ENCODE results near the gene ZBTB46. TPM values are rescaled to one million over a fixed set of nuclear protein-coding genes. Genes with fewer than 3 reads are reported as not detected.

ZBTB46 gene
- 13.1 and 14.4 TPM in 2 replicates for total RNA-seq

GRCh38 chr20:63830841-63831588 lies at the start of gene ZBTB46:
ZBTB46 (minus strand) TSS chr20:63831264; CDS start chr20:63790757, 40,507 bp downstream.

DNA sequence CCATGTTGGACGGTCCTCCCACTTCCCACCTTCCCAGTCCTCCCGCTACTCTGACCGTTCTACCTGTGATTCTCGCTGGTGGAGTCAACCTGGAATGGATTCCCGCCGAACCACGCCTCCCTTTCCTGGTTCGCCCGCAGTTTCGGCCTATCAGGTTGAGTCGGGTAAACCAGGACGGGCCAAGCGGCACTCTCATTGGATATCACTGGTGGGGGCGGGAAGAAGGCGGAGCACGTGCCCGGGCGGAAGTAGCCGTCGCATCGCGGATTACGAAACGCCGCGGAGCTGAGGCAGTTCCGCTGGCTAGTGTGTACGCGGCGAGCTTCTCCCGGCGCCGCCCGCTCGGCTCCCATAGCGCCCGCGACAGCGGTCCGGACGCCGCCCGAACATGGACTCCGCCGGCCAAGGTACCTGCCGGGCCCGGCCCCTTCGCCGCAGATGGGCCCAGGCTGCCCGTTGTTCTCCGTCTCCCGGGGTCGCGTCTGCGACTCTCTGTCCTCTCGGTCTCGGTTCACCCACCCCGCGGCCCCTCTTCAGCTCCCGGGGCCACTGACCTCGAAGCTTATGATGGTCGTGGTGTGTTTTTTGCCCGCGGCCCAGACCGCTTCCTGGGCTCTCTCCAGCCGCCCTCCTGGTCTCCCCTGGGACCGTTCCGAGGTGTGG lies 34.0 kb upstream of the ZBTB46 start, which contains the start of gene TPD52L2:
TSS of gene TPD52L2 (plus strand) at position 293 of the 663 bp plus-strand sequence. CDS start at position 389, 96 bp downstream.

GRCh38 chr20:63861365-63861934 lies 30.4 kb upstream of the ZBTB46 start, which contains the start of gene ABHD16B:
ABHD16B (plus strand) TSS chr20:63861498; CDS start chr20:63861541, 43 bp downstream.

DNA sequence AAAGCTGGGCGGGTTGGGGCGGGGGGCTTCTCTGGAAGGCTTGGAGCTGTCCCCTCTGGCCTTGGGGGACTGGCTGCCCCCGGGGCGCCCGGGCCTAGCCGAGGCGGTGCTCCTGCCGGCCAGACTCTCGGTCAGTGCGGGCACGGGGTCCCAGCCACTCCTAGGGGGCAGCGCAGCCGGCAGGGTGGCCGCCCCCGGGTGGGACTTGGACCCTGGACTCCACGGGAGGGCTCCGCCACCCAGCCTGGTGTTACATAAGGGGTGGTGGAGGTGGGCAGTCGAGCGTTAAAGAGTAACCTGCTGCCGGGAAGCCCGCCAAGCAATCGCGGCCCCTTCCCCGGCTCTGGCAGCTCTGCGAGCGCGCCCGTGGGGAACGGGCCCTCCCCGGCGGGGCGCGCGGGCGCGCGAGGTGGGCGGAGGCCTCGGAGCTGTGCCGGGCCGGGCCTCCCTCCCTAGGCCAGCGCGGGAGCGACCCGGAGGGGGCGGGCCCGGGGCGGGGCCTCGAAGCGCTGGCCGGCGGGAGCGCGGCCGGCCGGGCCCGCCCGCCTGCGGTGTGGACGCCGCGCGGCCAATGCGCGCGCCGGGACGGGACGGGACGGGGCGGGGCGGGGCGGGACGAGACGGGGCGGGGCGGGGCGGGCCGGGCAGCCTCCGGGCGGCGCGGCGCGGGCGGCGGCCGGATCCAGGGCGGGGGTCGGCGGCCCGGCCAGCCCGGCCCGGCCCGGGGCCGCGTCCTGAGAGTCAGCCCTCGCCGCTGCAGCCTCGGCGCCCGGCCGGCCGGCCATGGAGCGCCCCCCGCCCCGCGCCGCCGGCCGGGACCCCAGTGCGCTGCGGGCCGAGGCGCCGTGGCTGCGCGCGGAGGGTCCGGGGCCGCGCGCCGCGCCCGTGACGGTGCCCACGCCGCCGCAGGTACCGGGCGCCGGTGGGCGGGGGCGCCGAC lies 91.7 kb downstream of the ZBTB46 start, which contains the start of gene SLC2A4RG:
TSS of gene SLC2A4RG (plus strand) at position 647 of the 940 bp plus-strand sequence. CDS start at position 784, 137 bp downstream.

GRCh38 chr20:63735859-63736718 lies 95.0 kb downstream of the ZBTB46 start, which contains the start of gene LIME1:
LIME1 (plus strand) TSS chr20:63736664; CDS start chr20:63737550, 886 bp downstream.

GRCh38 chr20:63707558-63708300 lies 123.3 kb downstream of the ZBTB46 start, which contains the start of the genes ARFRP1 and ZGPAT:
ARFRP1 (minus strand) TSS chr20:63707976; CDS start chr20:63707091, 885 bp downstream.
ZGPAT (plus strand) TSS chr20:63708039; CDS start chr20:63708581, 542 bp downstream.

GRCh38 chr20:63696628-63697356 lies 134.3 kb downstream of the ZBTB46 start, which contains the start of gene TNFRSF6B:
TNFRSF6B (plus strand) TSS chr20:63696652; CDS start chr20:63696768, 116 bp downstream.

Small RNAs within 50 kb of the gene (small RNA-seq; reads per million reads assigned to genes)
- gene LIME1 (not detected), gene TNFRSF6B (not detected)

Other genes with a start within 250 kb of the ZBTB46 start
- 10.8 and 12.4 TPM in 2 replicates for gene GMEB2, start 204.2 kb downstream of the ZBTB46 start, total RNA-seq
- gene STMN3, start 177.8 kb downstream of the ZBTB46 start, total RNA-seq = 0.57 and 5.6 TPM in 2 replicates
- 13.7 and 17.8 TPM in 2 replicates for gene RTEL1, start 173.0 kb downstream of the ZBTB46 start, total RNA-seq
- 22.1 and 41.5 TPM in 2 replicates for gene TNFRSF6B, start 134.6 kb downstream of the ZBTB46 start, total RNA-seq
- 22.9 and 28.1 TPM in 2 replicates for gene ARFRP1, start 123.3 kb downstream of the ZBTB46 start, total RNA-seq
- 18.0 and 25.2 TPM in 2 replicates for gene ZGPAT, start 123.2 kb downstream of the ZBTB46 start, total RNA-seq
- 2.9 and 3.7 TPM in 2 replicates for gene LIME1, start 94.6 kb downstream of the ZBTB46 start, total RNA-seq
- 26.7 and 35.9 TPM in 2 replicates for gene SLC2A4RG, start 91.5 kb downstream of the ZBTB46 start, total RNA-seq
- gene ABHD16B, start 30.2 kb upstream of the ZBTB46 start, total RNA-seq = not detected in 2 replicates
- 153 and 174 TPM in 2 replicates for gene TPD52L2, start 34.0 kb upstream of the ZBTB46 start, total RNA-seq
- 89.5 and 96.4 TPM in 2 replicates for gene DNAJC5, start 63.9 kb upstream of the ZBTB46 start, total RNA-seq
- 32.4 and 37.9 TPM in 2 replicates for gene UCKL1, start 125.2 kb upstream of the ZBTB46 start, total RNA-seq
- 18.9 and 22.9 TPM in 2 replicates for gene ZNF512B, start 138.7 kb upstream of the ZBTB46 start, total RNA-seq
- 3.7 and 6.5 TPM in 2 replicates for gene SAMD10, start 148.4 kb upstream of the ZBTB46 start, total RNA-seq
- 66.8 and 80.7 TPM in 2 replicates for gene PRPF6, start 149.9 kb upstream of the ZBTB46 start, total RNA-seq
- gene C20orf204, start 204.9 kb upstream of the ZBTB46 start, total RNA-seq = 3.6 and 3.9 TPM in 2 replicates
- 52.4 and 56.8 TPM in 2 replicates for gene SOX18, start 218.4 kb upstream of the ZBTB46 start, total RNA-seq
- 25.5 and 43.8 TPM in 2 replicates for gene TCEA2, start 231.9 kb upstream of the ZBTB46 start, total RNA-seq
- gene RGS19, start 248.3 kb upstream of the ZBTB46 start, total RNA-seq = 28.9 and 29.7 TPM in 2 replicates
- 1.3 and 2.9 TPM in 2 replicates for gene OPRL1, start 248.8 kb upstream of the ZBTB46 start, total RNA-seq